ENCODE measurements around the gene LAMA3.

Gene LAMA3

DNA sequence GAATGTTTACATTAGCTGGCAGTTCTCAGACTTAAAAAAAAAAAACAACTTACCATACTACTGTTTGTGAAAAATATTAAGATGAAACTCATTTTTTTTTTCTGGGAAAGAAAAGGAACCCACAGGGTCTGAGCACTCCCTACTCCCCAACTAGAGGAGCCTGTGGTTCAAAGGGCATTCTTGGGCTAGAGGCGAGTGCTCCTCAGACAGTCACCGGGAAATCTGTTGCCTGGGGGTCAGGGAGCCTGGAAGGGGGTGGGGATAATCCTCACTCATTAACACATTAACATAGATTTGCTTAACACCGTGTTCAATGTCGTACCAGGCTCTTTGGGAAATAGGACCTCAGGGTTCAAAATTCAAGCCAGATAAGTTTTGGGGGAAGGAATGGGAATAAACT is 57.6 kb downstream of the LAMA3 start:
- no peak overlapping the region for H3K4me3 ChIP-seq (ENCODE audit: low read length)
- DNase-seq (ENCODE audit: low read depth, low spot score), result no peak

DNA sequence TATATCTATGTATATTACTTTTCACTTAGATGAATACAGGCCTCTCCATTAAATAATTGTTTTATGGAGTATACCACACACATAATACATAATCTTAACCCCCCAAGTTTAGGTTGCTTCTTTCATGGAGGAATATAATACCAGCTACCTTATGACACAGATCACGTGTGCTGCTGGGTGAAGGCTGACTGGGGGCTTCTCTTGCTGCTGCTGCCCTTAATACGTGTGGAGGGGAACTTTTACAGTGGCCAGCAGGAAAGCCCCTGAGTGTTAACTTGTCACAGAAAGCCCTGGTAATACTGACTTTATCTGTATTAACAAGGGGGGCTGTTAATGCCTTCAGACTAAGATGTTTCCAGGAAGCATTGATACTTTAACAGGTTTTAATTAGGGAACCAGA is 63.1 kb downstream of the LAMA3 start:
- H3K4me3 ChIP-seq (ENCODE audit: low read length), result no peak overlapping the region
- no peak for DNase-seq (ENCODE audit: low read depth, low spot score)

DNA sequence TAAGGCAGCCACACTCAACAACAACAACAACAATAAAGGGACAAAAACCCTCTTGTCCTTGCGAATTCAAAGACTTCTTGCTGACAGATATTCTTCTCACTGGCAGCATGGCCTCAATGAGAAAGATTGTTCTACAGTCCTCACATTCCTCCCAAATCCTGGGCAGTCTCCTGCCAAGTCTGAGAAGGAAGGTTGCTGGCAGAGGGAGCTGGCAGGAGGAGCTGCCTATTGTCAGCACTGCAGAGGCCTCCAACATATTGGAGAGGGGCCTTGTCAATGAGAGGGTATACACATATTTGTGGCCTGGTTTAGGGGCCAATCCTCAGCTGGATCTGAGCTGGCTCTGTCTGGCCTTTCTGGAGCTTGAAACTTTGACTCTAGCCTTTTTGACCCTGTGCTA is 63.5 kb downstream of the LAMA3 start:
- no peak for DNase-seq (ENCODE audit: low read depth, low spot score)
- H3K4me3 ChIP-seq (ENCODE audit: low read length), result no peak overlapping the region

DNA sequence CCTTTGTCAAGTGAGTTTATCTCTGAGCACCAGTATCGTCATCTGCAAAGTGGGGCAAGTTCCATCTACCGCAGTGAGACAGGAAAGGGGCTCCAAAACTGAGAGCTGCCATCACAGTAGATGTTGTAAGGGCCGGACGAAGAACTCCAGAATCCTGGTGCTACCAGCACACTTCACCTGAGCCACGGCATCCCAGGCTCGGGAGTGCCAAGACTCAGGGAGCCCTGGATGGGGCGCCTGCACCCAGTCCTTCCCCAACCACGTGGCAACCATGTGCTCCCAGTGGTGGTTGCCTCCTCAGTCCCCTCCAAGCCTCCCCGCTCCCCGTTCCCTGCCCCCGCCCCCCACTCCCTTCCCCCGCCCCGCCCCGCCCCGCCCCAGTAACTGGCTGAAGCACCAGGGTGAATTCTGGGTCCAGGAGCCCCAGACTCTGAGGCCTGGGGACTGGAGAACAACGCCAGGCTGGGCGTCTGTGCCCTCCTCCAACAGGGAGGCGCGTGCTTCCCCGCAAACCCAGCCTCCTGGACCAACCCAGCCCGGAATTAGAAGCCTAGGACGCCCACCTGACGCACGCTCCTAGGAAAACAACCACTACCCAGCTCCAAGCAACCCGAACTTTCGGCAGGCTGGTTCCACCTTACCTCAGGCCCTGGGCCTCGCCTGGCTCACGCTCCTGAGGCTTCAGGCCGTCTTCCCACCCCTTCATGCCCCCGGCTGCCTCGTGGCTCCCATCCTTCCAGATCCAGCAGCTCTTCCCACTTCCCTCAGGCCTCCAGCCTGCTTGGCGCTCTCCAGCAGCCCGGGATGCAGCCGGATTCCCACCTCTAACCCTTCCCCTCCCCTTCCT is 67.6 kb downstream of the LAMA3 start:
- DNase-seq (ENCODE audit: low read depth, low spot score), result no peak
- H3K4me3 ChIP-seq (ENCODE audit: low read length), result no peak overlapping the region

DNA sequence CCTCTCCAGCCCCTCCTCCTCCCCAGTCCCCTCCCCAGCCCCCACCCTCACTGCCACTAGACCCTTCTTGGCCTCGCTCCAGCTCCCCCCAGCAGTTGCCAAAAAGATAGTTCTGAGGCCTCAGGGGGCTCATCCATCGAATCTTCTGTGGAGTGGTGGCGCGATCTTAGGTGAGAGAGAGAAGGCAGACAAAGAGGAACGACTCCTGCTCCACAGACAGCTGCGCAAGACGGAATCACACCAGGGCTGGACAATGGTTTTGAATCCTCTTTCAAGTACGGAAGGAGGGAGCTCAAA is 68.1 kb downstream of the LAMA3 start:
- no peak overlapping the region for H3K4me3 ChIP-seq (ENCODE audit: low read length)
- DNase-seq (ENCODE audit: low read depth, low spot score), result no peak

DNA sequence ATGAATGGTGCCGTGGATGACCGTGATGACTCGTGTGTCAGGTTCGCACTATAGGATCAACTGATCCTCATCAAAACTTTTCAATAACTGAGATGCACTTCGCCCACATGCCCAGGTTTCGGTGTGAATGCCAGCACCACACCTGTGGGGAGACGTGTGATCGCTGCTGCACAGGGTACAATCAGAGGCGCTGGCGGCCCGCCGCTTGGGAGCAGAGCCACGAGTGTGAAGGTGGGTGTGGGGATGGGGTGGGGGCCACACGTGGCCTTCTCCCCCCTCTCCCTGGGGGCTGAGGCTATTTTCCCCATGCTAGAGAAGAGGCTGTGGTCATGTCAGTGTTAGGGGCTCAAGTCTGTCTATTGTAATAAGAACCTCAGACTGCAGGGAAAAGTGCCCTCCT is 69.0 kb downstream of the LAMA3 start:
- DNase-seq (ENCODE audit: low read depth, low spot score), result no peak
- H3K4me3 ChIP-seq (ENCODE audit: low read length), result no peak overlapping the region

DNA sequence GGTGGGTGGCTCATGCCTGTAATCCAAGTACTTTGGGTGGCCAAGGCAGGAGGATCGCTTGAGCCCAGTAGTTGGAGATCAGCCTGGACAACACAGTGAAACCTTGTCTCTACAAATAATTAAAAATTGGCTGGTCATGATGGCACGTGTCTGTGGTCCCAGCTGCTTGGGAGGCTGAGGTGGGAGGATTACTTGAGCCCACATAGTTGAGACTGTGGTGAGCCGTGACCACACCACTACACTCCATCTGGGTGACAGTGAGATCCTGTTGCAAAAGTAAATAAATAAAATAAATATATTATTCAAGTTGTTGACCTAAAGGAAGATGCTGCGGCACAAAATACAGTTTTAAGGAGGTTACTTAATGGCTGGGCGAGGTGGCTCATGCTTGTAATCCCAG is 72.7 kb downstream of the LAMA3 start:
- DNase-seq (ENCODE audit: low read depth, low spot score), result no peak
- H3K4me3 ChIP-seq (ENCODE audit: low read length), result no peak overlapping the region

DNA sequence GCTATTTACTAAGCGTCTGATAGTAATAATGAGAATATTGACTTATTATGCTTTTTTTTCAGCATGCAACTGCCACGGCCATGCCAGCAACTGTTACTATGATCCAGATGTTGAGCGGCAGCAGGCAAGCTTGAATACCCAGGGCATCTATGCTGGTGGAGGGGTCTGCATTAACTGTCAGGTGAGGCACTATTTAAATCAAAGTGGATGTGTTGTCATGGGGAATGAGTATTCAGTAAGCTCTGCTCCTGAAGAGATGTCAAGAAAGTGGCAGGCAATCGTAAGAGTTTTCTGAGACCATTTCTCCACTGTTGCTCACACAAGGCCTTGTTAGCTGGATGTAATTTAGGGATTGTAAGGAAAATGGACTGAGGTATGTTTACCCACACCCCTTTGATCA is 74.1 kb downstream of the LAMA3 start:
- no peak for DNase-seq (ENCODE audit: low read depth, low spot score)
- no peak overlapping the region for H3K4me3 ChIP-seq (ENCODE audit: low read length)

DNA sequence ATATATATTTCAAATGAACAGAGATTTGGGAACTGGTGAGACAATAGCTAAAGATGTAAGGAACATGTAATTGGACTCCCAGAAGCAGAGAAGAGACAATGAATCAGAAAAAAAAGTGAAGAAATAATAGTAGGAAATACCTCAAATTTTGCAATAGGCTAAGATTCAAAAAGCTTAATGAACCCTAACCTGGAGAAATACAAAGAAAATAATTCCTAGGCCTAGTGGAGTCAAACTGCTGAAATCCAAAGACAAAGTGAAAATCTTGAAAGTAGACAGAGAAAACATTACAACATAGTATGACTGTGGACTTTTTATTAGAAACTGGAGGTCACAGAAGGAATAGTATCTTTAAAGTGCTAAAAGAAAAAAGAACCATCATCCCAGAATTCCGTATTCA is 76.7 kb downstream of the LAMA3 start:
- no peak overlapping the region for H3K4me3 ChIP-seq (ENCODE audit: low read length)

DNA sequence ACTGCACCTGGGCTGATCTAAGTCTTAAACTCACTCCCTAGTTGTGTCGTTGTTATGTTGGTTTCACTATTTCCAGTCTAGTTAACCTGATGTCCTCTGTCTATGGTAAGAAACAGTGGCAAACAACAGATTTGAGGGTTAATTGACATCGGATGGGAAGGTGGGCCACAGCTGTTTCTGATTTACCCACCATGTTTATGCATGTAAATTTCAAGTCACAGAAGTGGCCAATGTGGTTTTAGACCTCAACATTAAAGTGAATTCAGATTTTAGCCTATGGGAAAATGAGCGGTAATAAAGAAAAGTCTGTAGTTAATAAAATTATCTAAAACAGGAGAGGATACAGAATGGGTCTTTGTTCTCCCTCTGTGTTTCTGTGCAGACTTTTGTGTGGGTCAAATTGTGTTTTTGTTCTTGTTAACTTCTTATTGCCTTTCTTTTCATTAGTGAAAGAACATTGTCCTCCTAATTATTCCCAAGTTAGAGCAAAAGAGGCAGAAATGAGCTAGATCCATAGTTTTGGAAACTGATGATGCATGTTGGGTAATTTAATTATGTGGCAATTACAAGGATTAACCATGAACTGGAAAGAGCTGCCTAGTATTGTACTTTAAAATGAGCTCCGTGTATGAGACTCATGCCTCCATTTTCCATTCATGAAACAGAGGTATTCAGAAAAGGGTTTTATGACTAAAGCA is 83.2 kb downstream of the LAMA3 start:
- H3K4me3 ChIP-seq (ENCODE audit: low read length), result no peak overlapping the region

More for the DNA sequence above, 76.7 kb downstream of the LAMA3 start:
- no peak for DNase-seq (ENCODE audit: low read depth, low spot score)

DNA sequence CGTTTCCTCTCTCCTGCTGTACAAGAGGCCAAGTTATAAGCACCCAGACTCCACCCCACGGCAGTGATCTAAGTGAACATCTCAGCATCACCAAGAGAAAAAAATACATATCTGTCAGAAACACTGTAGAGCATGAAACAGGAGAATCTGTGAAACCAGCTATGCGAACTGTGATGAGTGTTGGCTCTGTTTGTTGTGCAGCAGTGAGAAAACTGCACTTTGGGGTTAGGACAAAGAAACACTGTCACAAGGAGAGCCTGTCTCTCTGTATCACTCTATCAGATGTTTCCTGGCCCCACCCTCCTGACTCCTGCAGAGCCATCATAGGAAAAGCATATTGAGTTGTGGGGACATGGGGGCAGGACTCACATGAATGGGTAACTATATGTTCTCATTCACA is 87.1 kb downstream of the LAMA3 start:
- H3K4me3 ChIP-seq (ENCODE audit: low read length), result no peak overlapping the region
- no peak for DNase-seq (ENCODE audit: low read depth, low spot score)

More for the DNA sequence above, 83.2 kb downstream of the LAMA3 start:
- DNase-seq (ENCODE audit: low read depth, low spot score), result no peak

DNA sequence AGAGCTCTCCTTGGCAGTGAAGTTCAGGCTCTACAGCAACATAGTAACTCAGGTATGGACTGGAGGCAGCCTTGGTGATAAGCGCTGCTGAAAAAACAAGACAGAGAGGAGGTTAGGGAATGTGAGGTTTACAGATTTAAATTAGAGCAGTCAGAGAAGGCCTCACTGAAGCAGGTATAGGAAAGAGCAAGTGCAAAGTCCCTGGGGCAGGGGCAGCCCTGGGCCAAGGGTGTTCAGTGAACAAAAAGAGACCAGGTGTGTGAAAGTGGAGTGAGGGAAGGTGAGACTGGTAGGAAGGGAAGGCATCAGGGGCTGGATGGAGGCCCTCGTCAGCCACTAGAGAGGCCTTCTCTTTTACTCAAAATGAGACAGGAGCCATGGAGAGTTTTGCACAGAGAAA is 89.6 kb downstream of the LAMA3 start:
- no peak for DNase-seq (ENCODE audit: low read depth, low spot score)
- no peak overlapping the region for H3K4me3 ChIP-seq (ENCODE audit: low read length)

DNA sequence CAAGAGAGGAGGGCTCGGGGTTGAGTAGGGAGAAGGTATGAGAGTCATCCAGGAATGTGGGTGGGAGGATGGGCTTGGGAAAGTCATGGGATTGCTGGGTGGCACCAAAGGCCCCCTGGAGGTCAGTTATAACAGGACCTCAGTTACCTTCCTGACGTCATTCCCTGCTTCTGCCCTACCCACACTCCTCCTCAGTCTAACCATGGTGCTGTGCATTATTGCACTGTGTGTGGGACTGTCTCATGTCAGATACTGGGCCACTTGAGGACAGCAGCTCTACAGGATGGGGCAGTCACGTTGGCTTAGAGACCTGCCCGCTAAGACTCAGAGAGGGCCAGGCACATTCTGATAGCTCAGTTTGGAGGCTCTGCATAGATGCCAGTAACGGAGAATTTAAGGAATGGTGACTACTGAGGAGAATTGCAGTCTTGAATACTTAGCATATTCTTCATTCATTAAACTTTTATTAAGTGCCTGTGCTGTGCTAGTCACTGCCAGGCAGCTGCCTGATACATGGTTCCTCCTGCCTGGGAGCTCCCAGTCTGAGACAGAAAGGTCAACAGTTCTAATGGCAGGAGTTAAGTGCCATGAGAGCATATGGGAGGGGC is 90.5 kb downstream of the LAMA3 start:
- no peak for DNase-seq (ENCODE audit: low read depth, low spot score)
- no peak overlapping the region for H3K4me3 ChIP-seq (ENCODE audit: low read length)

DNA sequence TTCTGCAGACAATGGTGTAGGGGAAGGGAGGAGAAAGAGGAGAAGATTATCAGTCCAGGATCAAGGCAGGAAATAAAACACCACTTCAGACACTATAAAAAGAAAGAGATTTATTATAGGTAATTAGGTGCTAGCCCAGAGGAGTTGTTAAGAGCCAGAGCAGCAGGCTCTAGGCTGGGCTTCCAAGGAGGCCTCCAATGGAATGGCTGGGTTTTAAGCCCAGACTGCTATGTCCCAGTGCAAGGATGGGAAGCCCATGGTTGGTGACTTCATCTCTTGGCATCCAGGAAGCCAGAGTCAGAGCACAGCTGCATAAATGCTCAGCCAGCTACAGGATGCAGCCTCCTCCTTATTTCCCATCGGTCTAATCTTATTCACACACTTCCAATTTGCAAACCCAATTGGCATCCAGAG is 95.6 kb downstream of the LAMA3 start:
- DNase-seq (ENCODE audit: low read depth, low spot score), result no peak
- H3K4me3 ChIP-seq (ENCODE audit: low read length), result no peak overlapping the region

DNA sequence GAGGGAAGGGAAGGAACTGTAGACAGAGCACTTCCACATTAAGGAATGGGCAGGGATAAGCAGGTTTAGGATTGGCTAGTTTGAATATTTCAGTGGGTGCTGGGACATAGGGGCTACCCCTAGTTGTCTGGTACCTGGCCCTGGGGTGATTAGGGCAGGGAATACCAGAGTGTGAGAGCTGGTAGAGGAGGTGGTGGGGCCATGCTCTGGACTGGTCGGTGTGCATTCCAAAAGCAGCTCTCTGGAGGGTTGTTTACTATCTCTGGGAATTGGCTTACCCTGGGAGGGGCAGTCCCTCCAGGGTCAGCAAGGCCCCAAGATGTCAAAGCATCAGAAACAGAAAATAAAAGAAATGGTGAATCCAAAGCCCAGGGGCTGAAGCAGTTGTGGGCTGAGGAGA is 103.8 kb downstream of the LAMA3 start:
- H3K4me3 ChIP-seq (ENCODE audit: low read length), result no peak overlapping the region
- no peak for DNase-seq (ENCODE audit: low read depth, low spot score)

DNA sequence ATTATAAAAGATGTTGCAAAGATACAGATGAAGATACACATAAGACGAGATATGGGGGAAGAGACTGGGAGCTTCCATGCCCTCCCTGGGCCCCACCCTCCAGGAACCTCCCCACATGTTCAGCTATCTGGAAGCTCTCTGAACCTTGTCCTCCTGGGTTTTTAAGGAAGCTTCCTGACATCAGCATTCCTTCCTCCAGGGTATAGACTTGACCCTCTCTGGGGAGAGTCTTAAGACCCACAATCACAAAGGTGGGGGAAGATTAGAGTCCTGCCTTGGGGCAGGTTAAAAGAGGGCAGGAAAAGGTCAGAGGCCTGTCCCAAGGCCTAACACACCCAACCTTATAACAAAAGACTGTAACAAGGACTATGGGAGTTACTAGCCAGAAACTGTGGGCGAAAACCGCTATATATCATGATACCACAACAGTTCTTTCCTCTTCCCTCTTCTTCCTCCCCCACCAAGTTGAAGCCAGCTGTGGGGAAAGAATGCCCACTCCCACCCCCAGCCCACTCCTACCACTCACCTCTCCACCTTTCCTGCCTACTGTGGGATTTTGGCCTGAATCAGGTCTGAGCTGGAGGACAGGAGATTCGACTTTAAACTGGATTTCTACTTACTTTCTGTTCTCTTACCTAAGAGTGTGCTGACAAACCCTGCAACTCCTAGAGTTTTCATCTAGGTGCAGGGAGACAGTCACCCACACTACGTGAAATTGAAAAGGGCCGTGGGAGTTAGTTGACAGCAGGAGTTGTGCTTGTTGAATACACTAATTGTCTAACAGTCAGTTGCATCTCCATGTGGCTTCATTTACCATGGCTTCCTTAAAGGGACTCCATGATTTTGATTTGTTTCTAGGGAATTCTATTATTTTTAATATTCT is 105.0 kb downstream of the LAMA3 start:
- DNase-seq (ENCODE audit: low read depth, low spot score), result no peak
- no peak overlapping the region for H3K4me3 ChIP-seq (ENCODE audit: low read length)

DNA sequence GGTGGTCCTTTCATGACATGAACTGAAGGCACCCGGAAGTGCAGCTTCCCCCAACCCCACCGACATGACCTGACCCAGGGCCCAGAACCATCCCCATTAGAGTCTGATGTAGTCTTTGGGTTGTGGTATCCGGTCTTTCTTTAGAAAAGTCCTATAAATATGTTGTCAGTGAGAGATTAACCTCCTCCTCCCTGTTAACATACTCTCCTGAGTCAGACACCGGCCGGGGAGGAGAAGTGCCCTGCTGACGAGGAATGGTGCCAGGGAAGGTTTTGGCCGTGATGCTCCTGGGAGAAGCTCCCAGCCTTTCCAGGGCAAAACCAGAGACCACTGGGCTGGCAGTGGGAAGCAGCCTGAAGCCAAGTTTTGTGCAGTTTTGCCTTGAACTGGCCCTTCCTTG is 109.0 kb downstream of the LAMA3 start:
- H3K4me3 ChIP-seq (ENCODE audit: low read length), result no peak overlapping the region
- DNase-seq (ENCODE audit: low read depth, low spot score), result no peak

DNA sequence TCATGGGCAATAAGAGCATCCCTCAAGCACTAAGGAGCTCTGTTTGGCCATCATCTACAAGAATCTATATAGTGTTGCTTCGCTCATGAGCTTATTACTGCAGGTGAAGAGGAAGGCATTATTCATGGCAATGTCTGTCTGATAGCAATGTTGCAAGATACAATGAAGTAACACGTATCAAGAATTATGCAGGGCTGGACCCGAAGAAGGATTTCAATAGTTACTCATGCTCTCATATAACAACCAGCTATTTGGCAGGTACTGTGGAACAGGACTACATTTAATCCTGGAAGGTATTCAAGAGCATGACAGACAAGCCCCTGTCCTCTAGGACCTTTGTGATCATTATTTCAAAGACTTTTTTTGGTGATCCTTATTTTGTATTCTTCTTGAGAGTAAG is 109.6 kb downstream of the LAMA3 start:
- DNase-seq (ENCODE audit: low read depth, low spot score), result no peak
- no peak overlapping the region for H3K4me3 ChIP-seq (ENCODE audit: low read length)

DNA sequence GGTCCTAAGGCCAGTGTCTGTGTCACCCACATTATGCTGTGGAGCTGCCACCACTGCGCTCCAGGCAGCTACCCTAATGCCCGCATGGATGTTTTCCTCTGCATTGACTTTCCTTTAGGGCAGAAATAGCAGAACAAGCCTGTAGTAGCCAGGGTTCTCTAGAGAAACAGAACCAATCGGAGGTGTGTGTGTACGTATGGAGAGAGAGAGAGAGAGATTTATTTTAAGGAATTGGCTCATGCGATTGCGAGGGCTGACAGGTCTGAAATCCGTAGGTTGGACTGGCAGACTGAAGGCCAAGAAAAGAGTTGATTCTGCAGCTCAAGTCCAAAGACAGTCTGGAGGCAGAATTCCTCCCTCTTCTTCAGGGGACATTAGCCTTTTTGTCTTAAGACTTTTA is 110.3 kb downstream of the LAMA3 start:
- no peak for DNase-seq (ENCODE audit: low read depth, low spot score)
- no peak overlapping the region for H3K4me3 ChIP-seq (ENCODE audit: low read length)

DNA sequence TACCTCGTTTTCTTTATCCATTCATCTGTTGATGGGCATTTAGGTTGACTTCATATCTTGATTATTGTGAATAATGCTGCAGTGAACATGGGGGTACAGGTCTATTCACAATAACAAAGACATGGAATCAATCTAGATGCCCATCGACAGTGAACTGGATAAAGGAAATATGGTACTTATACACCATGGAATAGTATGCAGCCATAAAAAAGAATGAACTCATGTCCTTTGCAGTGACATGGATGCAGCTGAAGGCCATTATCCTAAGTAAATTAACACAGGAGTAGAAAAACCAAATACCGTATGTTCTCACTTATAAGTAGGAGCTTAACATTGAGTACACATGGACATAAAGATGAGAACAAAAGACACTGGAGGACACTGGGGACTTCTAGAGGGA is 111.6 kb downstream of the LAMA3 start:
- no peak overlapping the region for H3K4me3 ChIP-seq (ENCODE audit: low read length)
- no peak for DNase-seq (ENCODE audit: low read depth, low spot score)

All from Jurkat, Clone E6-1 (cell line).